A673 (cell line): Measurements from ENCODE around the gene SEM1. TPM values are rescaled to one million over a fixed set of nuclear protein-coding genes. Genes with fewer than 3 reads are reported as not detected.

Experiments used
- BruUV-seq: library from RNA; stranded (reverse); fragments of 400-500 nt; replicated peaks from 2 replicates; lab custom pipeline; 2021; lab: Mats Ljungman, UMichigan
- CTCF ChIA-PET: fragments of 300-600 bp; sonication (Branson Sonifier 250); formaldehyde crosslinking; loops from one replicate; lab custom pipeline; 2022; ENCODE audit warnings: antibody characterized with exemption; lab: Charles Lee
- POLR2A ChIA-PET: fragments of 300-600 bp; sonication (Branson Sonifier 250); formaldehyde crosslinking; loops from one replicate; lab custom pipeline; 2022; ENCODE audit warnings: antibody characterized with exemption; ENCODE audit not compliant: low non-redundant PET; lab: Charles Lee
- DNase-seq: peaks from one replicate; pipeline ENCODE4 v3.0.0-alpha.2; 2015; ENCODE audit warnings: low spot score
- H3K27ac ChIP-seq: fragments of 200-600 bp; sonication (generic); 2 replicates; pipeline ENCODE4 v1.5.1; 2016; ENCODE audit warnings: mixed run types, low read depth, mild to moderate bottlenecking, mixed read lengths, antibody characterized with exemption, low read length; ENCODE audit not compliant: poor library complexity, severe bottlenecking
- H3K27me3 ChIP-seq: fragments of 200-600 bp; sonication (generic); replicated peaks from 2 replicates; pipeline ENCODE4 v1.6.1; 2017; ENCODE audit warnings: mixed run types, low read depth, mild to moderate bottlenecking, mixed read lengths, antibody characterized with exemption, low read length; ENCODE audit not compliant: insufficient read depth, poor library complexity
- H3K36me3 ChIP-seq: fragments of 200-600 bp; sonication (generic); 2 replicates; pipeline ENCODE4 v1.6.1; 2016; ENCODE audit warnings: mixed run types, mild to moderate bottlenecking, mixed read lengths, antibody characterized with exemption, low read length; ENCODE audit not compliant: insufficient read depth, poor library complexity, severe bottlenecking
- H3K4me1 ChIP-seq: fragments of 200-600 bp; sonication (generic); 2 replicates; pipeline ENCODE4 v1.6.1; 2017; ENCODE audit warnings: mixed run types, mild to moderate bottlenecking, mixed read lengths, antibody characterized with exemption, low read length; ENCODE audit not compliant: insufficient read depth, poor library complexity, severe bottlenecking
- H3K4me3 ChIP-seq: fragments of 200-600 bp; sonication (generic); 2 replicates; pipeline ENCODE4 v1.5.1; 2016; ENCODE audit warnings: low read depth, mixed run types, mild to moderate bottlenecking, mixed read lengths, low read length; ENCODE audit not compliant: poor library complexity, severe bottlenecking
- H3K9me3 ChIP-seq: fragments of 200-600 bp; sonication (generic); 2 replicates; pipeline ENCODE4 v1.6.1; 2016; ENCODE audit warnings: mixed run types, low read depth, mild to moderate bottlenecking, mixed read lengths, antibody characterized with exemption, low read length; ENCODE audit not compliant: poor library complexity, severe bottlenecking
- EZH2 ChIP-seq: fragments of 200-600 bp; sonication (generic); IDR thresholded peaks from 2 replicates; pipeline ENCODE4 v1.6.1; 2017; ENCODE audit warnings: borderline replicate concordance, low read depth, mild to moderate bottlenecking, mixed read lengths, antibody characterized with exemption, low read length; ENCODE audit not compliant: poor library complexity, severe bottlenecking
- intact Hi-C: fragments of 100-400 bp; cut with micrococcal nuclease; formaldehyde crosslinking; loops from one replicate; pipeline ENCODE4 v1.10.0; 2022; ENCODE audit not compliant: unreplicated experiment
- total RNA-seq: library from RNA; stranded (reverse); gene quantifications from 2 replicates; pipeline ENCODE4 v1.2.3, GENCODE V29; 2021
- TF ChIP-seq, protein P1 (sequence below): fragments of 300-800, 200-600 bp; sonication (generic); conservative IDR thresholded peaks from 2 replicates; pipeline ENCODE4 v1.5.1; 2017; ENCODE audit warnings: low read depth, mild to moderate bottlenecking, antibody characterized with exemption, low read length, moderate library complexity, mixed read lengths

Gene SEM1
- total RNA-seq, 1 experiment from 2014 or later: 122 TPM

GRCh38 chr7:96669812-96670211 lies 39.8 kb downstream of the SEM1 start:
- no peaks in the 10 kb centered on the region for H3K9me3 ChIP-seq
- no peaks in the 10 kb centered on the region for H3K4me1 ChIP-seq
- CTCF ChIA-PET: no interaction called here
- H3K4me3 ChIP-seq: no peak overlapping the region
- no peak overlapping the region for H3K27ac ChIP-seq
- BruUV-seq: no TSS peak
- H3K36me3 ChIP-seq: no peaks in the 10 kb centered on the region
- POLR2A ChIA-PET: no interaction called here
- no peaks in the 10 kb centered on the region for H3K27me3 ChIP-seq
- DNase-seq: no peak
- TF ChIP-seq, protein P1, sequence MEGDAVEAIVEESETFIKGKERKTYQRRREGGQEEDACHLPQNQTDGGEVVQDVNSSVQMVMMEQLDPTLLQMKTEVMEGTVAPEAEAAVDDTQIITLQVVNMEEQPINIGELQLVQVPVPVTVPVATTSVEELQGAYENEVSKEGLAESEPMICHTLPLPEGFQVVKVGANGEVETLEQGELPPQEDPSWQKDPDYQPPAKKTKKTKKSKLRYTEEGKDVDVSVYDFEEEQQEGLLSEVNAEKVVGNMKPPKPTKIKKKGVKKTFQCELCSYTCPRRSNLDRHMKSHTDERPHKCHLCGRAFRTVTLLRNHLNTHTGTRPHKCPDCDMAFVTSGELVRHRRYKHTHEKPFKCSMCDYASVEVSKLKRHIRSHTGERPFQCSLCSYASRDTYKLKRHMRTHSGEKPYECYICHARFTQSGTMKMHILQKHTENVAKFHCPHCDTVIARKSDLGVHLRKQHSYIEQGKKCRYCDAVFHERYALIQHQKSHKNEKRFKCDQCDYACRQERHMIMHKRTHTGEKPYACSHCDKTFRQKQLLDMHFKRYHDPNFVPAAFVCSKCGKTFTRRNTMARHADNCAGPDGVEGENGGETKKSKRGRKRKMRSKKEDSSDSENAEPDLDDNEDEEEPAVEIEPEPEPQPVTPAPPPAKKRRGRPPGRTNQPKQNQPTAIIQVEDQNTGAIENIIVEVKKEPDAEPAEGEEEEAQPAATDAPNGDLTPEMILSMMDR: no peak
- TF ChIP-seq EZH2: no peak
- intact Hi-C loops: no loop called here

DNA sequence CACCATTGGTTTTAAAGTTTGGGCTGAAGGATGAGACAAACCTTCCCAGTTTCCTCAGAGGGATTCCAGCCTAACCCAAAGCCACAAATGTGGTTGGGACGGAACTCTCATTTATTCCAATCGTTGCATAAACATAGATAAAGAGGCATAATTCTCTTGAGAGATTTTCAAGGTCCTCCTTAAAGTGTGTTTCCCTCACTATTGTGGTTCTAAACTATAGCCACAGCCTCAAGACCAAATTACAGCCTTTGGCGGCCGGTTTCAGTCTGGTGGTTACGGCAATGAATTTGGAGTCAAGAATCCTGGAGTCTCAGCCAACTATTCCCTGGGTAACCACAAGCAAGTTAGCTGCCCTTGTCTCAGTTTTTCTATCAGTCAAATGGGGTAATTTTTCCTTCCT lies 42.6 kb downstream of the SEM1 start:
- TF ChIP-seq, protein P1: no peak
- TF ChIP-seq EZH2: no peak
- Histone ChIP-seq H3K4me3 (no peak overlapping the region), H3K36me3 (no peaks in the 10 kb centered on the region), H3K27ac (no peak overlapping the region), H3K4me1 (no peaks in the 10 kb centered on the region), H3K9me3 (no peaks in the 10 kb centered on the region), H3K27me3 (no peaks in the 10 kb centered on the region)
- DNase-seq: no peak
- no TSS peak for BruUV-seq
- POLR2A ChIA-PET: no interaction called here
- intact Hi-C loops: no loop called here
- CTCF ChIA-PET: no interaction called here

- CTCF ChIA-PET: no interaction called here
- TF ChIP-seq, protein P1: no peak
- TF ChIP-seq EZH2: no peak
- intact Hi-C loops: no loop called here
- no peak overlapping the region for H3K4me3 ChIP-seq
- no peak overlapping the region for H3K27ac ChIP-seq
- POLR2A ChIA-PET: no interaction called here
- H3K4me1 ChIP-seq: no peaks in the 10 kb centered on the region
- no peaks in the 10 kb centered on the region for H3K36me3 ChIP-seq
- DNase-seq: no peak
- H3K27me3 ChIP-seq: no peaks in the 10 kb centered on the region
- H3K9me3 ChIP-seq: no peaks in the 10 kb centered on the region
- BruUV-seq: no TSS peak
These were observed 44.0 kb downstream of the SEM1 start for GRCh38 chr7:96665689-96666088.
